ENCODE data around the gene PCDHGB2.

DNA sequence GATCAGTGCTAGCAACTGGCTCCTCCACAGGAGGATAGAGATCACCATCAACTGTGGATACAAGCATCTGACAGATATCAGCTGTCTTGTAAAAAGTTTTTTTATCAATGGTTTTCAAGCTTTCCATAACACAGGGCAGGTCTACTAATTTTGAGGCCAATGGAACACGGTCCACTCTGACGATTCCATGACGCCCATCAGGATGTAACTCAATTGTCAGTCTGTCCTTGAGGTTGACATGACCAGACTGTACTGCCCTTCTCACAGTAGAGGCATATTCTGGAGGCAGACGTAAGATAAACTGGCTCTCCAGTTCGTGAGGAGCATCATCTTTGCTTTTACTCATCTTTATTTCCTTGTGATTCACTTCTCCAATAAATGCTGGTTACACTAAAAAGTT, 40.1 kb upstream of the PCDHGB2 start:
- no peak for TF ChIP-seq POLR2AphosphoS5 (IDR thresholded peaks at IDR 0.05; ENCODE audit: low read depth)
- TF ChIP-seq, protein P1, sequence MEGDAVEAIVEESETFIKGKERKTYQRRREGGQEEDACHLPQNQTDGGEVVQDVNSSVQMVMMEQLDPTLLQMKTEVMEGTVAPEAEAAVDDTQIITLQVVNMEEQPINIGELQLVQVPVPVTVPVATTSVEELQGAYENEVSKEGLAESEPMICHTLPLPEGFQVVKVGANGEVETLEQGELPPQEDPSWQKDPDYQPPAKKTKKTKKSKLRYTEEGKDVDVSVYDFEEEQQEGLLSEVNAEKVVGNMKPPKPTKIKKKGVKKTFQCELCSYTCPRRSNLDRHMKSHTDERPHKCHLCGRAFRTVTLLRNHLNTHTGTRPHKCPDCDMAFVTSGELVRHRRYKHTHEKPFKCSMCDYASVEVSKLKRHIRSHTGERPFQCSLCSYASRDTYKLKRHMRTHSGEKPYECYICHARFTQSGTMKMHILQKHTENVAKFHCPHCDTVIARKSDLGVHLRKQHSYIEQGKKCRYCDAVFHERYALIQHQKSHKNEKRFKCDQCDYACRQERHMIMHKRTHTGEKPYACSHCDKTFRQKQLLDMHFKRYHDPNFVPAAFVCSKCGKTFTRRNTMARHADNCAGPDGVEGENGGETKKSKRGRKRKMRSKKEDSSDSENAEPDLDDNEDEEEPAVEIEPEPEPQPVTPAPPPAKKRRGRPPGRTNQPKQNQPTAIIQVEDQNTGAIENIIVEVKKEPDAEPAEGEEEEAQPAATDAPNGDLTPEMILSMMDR (IDR thresholded peaks at IDR 0.05; ENCODE audit: insufficient read depth, low read length): no peak
- no peak for TF ChIP-seq GABPA (IDR thresholded peaks at IDR 0.05; ENCODE audit: low read depth)
- TF ChIP-seq, protein P2, sequence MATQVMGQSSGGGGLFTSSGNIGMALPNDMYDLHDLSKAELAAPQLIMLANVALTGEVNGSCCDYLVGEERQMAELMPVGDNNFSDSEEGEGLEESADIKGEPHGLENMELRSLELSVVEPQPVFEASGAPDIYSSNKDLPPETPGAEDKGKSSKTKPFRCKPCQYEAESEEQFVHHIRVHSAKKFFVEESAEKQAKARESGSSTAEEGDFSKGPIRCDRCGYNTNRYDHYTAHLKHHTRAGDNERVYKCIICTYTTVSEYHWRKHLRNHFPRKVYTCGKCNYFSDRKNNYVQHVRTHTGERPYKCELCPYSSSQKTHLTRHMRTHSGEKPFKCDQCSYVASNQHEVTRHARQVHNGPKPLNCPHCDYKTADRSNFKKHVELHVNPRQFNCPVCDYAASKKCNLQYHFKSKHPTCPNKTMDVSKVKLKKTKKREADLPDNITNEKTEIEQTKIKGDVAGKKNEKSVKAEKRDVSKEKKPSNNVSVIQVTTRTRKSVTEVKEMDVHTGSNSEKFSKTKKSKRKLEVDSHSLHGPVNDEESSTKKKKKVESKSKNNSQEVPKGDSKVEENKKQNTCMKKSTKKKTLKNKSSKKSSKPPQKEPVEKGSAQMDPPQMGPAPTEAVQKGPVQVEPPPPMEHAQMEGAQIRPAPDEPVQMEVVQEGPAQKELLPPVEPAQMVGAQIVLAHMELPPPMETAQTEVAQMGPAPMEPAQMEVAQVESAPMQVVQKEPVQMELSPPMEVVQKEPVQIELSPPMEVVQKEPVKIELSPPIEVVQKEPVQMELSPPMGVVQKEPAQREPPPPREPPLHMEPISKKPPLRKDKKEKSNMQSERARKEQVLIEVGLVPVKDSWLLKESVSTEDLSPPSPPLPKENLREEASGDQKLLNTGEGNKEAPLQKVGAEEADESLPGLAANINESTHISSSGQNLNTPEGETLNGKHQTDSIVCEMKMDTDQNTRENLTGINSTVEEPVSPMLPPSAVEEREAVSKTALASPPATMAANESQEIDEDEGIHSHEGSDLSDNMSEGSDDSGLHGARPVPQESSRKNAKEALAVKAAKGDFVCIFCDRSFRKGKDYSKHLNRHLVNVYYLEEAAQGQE (IDR thresholded peaks at IDR 0.05; ENCODE audit: insufficient replicate concordance, low read depth): no peak
- no peak for TF ChIP-seq SPI1 (IDR thresholded peaks at IDR 0.05; ENCODE audit: borderline replicate concordance, low read depth)

Measured in HL-60 (cell line).